ENCODE data around the gene ITGAL.
"Not testable (repeated sequence)": the region's sequence is repeated elsewhere in the genome, so short reads cannot be mapped to it uniquely, and the experiment has no call there.

ITGAL gene

GRCh38 chr16:30540916-30541464, 68.4 kb downstream of the ITGAL start:
- H3K4me3 ChIP-seq (ENCODE audit: low read length); DNase-seq (ENCODE audit: low read depth); H3K27me3 ChIP-seq (replicated peaks; ENCODE audit: control insufficient read depth, insufficient read depth, low read length); H3K36me3 ChIP-seq (ENCODE audit: control insufficient read depth, insufficient read depth, low read length, severe bottlenecking); H3K9me3 ChIP-seq (ENCODE audit: control insufficient read depth, low read length): not testable (repeated sequence)
- Histone ChIP-seq H3K4me1 (ENCODE audit: control insufficient read depth, insufficient read depth, low read length) (peaks cover 13% of the 10 kb centered on the region), H3K9ac (ENCODE audit: low read length) (peak overlapping the region; percentile 40)

GRCh38 chr16:30541502-30542329, 69.2 kb downstream of the ITGAL start:
- Histone ChIP-seq H3K27me3 (replicated peaks; ENCODE audit: control insufficient read depth, insufficient read depth, low read length) (no peaks in the 10 kb centered on the region), H3K9ac (ENCODE audit: low read length) (peak overlapping the region; percentile 40), H3K4me3 (ENCODE audit: low read length) (no peak overlapping the region), H3K4me1 (ENCODE audit: control insufficient read depth, insufficient read depth, low read length) (peaks cover 11% of the 10 kb centered on the region), H3K9me3 (ENCODE audit: control insufficient read depth, low read length) (no peaks in the 10 kb centered on the region), H3K36me3 (ENCODE audit: control insufficient read depth, insufficient read depth, low read length, severe bottlenecking) (no peaks in the 10 kb centered on the region)
- DNase-seq (ENCODE audit: low read depth), result peak; percentile 8

- Histone ChIP-seq H3K9me3 (ENCODE audit: control insufficient read depth, low read length) (no peaks in the 10 kb centered on the region), H3K27me3 (replicated peaks; ENCODE audit: control insufficient read depth, insufficient read depth, low read length) (no peaks in the 10 kb centered on the region), H3K4me3 (ENCODE audit: low read length) (no peak overlapping the region), H3K4me1 (ENCODE audit: control insufficient read depth, insufficient read depth, low read length) (peaks cover 11% of the 10 kb centered on the region), H3K36me3 (ENCODE audit: control insufficient read depth, insufficient read depth, low read length, severe bottlenecking) (no peaks in the 10 kb centered on the region), H3K9ac (ENCODE audit: low read length) (no peak overlapping the region)
- no peak for DNase-seq (ENCODE audit: low read depth)
These were observed 70.5 kb downstream of the ITGAL start for GRCh38 chr16:30543067-30543466.

GRCh38 chr16:30546115-30546514, 73.6 kb downstream of the ITGAL start:
- H3K4me3 ChIP-seq (ENCODE audit: low read length), result no peak overlapping the region
- H3K4me1 ChIP-seq (ENCODE audit: control insufficient read depth, insufficient read depth, low read length), result peaks cover 14% of the 10 kb centered on the region
- no peak for DNase-seq (ENCODE audit: low read depth)
- H3K27me3 ChIP-seq (replicated peaks; ENCODE audit: control insufficient read depth, insufficient read depth, low read length), result no peaks in the 10 kb centered on the region
- H3K36me3 ChIP-seq (ENCODE audit: control insufficient read depth, insufficient read depth, low read length, severe bottlenecking), result no peaks in the 10 kb centered on the region
- no peaks in the 10 kb centered on the region for H3K9me3 ChIP-seq (ENCODE audit: control insufficient read depth, low read length)
- no peak overlapping the region for H3K9ac ChIP-seq (ENCODE audit: low read length)

- Histone ChIP-seq H3K4me3 (ENCODE audit: low read length) (no peak overlapping the region), H3K9me3 (ENCODE audit: control insufficient read depth, low read length) (no peaks in the 10 kb centered on the region), H3K4me1 (ENCODE audit: control insufficient read depth, insufficient read depth, low read length) (peaks cover 8% of the 10 kb centered on the region), H3K9ac (ENCODE audit: low read length) (no peak overlapping the region), H3K27me3 (replicated peaks; ENCODE audit: control insufficient read depth, insufficient read depth, low read length) (no peaks in the 10 kb centered on the region), H3K36me3 (ENCODE audit: control insufficient read depth, insufficient read depth, low read length, severe bottlenecking) (no peaks in the 10 kb centered on the region)
- no peak for DNase-seq (ENCODE audit: low read depth)
These were observed 76.1 kb downstream of the ITGAL start for GRCh38 chr16:30548416-30549253.

- DNase-seq (ENCODE audit: low read depth), result no peak
- Histone ChIP-seq H3K9ac (ENCODE audit: low read length) (no peak overlapping the region), H3K27me3 (replicated peaks; ENCODE audit: control insufficient read depth, insufficient read depth, low read length) (no peaks in the 10 kb centered on the region), H3K9me3 (ENCODE audit: control insufficient read depth, low read length) (no peaks in the 10 kb centered on the region), H3K36me3 (ENCODE audit: control insufficient read depth, insufficient read depth, low read length, severe bottlenecking) (peaks cover 14% of the 10 kb centered on the region), H3K4me1 (ENCODE audit: control insufficient read depth, insufficient read depth, low read length) (peaks cover 8% of the 10 kb centered on the region), H3K4me3 (ENCODE audit: low read length) (no peak overlapping the region)
These were observed 79.2 kb downstream of the ITGAL start for GRCh38 chr16:30551781-30552180.

- DNase-seq (ENCODE audit: low read depth), result no peak
- peaks cover 12% of the 10 kb centered on the region for H3K4me1 ChIP-seq (ENCODE audit: control insufficient read depth, insufficient read depth, low read length)
These were observed 80.4 kb downstream of the ITGAL start for GRCh38 chr16:30552956-30553355.

GRCh38 chr16:30553393-30553899, 80.9 kb downstream of the ITGAL start:
- Histone ChIP-seq H3K4me1 (ENCODE audit: control insufficient read depth, insufficient read depth, low read length) (peaks cover 12% of the 10 kb centered on the region), H3K36me3 (ENCODE audit: control insufficient read depth, insufficient read depth, low read length, severe bottlenecking) (peaks cover 14% of the 10 kb centered on the region), H3K4me3 (ENCODE audit: low read length) (no peak overlapping the region), H3K9me3 (ENCODE audit: control insufficient read depth, low read length) (no peaks in the 10 kb centered on the region), H3K27me3 (replicated peaks; ENCODE audit: control insufficient read depth, insufficient read depth, low read length) (no peaks in the 10 kb centered on the region), H3K9ac (ENCODE audit: low read length) (no peak overlapping the region)
- DNase-seq (ENCODE audit: low read depth), result no peak

More at GRCh38 chr16:30552956-30553355, 80.4 kb downstream of the ITGAL start:
- Histone ChIP-seq H3K9ac (ENCODE audit: low read length) (no peak overlapping the region), H3K36me3 (ENCODE audit: control insufficient read depth, insufficient read depth, low read length, severe bottlenecking) (peaks cover 14% of the 10 kb centered on the region), H3K4me3 (ENCODE audit: low read length) (no peak overlapping the region), H3K9me3 (ENCODE audit: control insufficient read depth, low read length) (no peaks in the 10 kb centered on the region), H3K27me3 (replicated peaks; ENCODE audit: control insufficient read depth, insufficient read depth, low read length) (no peaks in the 10 kb centered on the region)

GRCh38 chr16:30554557-30555314, 82.2 kb downstream of the ITGAL start:
- Histone ChIP-seq H3K27me3 (replicated peaks; ENCODE audit: control insufficient read depth, insufficient read depth, low read length) (no peaks in the 10 kb centered on the region), H3K9ac (ENCODE audit: low read length) (no peak overlapping the region), H3K9me3 (ENCODE audit: control insufficient read depth, low read length) (no peaks in the 10 kb centered on the region), H3K4me3 (ENCODE audit: low read length) (no peak overlapping the region), H3K4me1 (ENCODE audit: control insufficient read depth, insufficient read depth, low read length) (peaks cover 8% of the 10 kb centered on the region), H3K36me3 (ENCODE audit: control insufficient read depth, insufficient read depth, low read length, severe bottlenecking) (peaks cover 14% of the 10 kb centered on the region)
- no peak for DNase-seq (ENCODE audit: low read depth)

GRCh38 chr16:30555315-30556124, 83.0 kb downstream of the ITGAL start:
- peaks cover 14% of the 10 kb centered on the region for H3K36me3 ChIP-seq (ENCODE audit: control insufficient read depth, insufficient read depth, low read length, severe bottlenecking)
- no peak overlapping the region for H3K9ac ChIP-seq (ENCODE audit: low read length)
- no peak overlapping the region for H3K4me3 ChIP-seq (ENCODE audit: low read length)
- no peaks in the 10 kb centered on the region for H3K27me3 ChIP-seq (replicated peaks; ENCODE audit: control insufficient read depth, insufficient read depth, low read length)
- no peaks in the 10 kb centered on the region for H3K9me3 ChIP-seq (ENCODE audit: control insufficient read depth, low read length)
- H3K4me1 ChIP-seq (ENCODE audit: control insufficient read depth, insufficient read depth, low read length), result peaks cover 8% of the 10 kb centered on the region
- DNase-seq (ENCODE audit: low read depth), result no peak

All from adipocyte (in vitro differentiated cells).